ENCODE data around the gene PPFIA1. TPM values are rescaled to one million over a fixed set of nuclear protein-coding genes. Genes with fewer than 3 reads are reported as not detected.

PPFIA1 gene
- total RNA-seq, 4 donors from 2014 or later: 18.8 to 79.7 (median 39.1) TPM

DNA sequence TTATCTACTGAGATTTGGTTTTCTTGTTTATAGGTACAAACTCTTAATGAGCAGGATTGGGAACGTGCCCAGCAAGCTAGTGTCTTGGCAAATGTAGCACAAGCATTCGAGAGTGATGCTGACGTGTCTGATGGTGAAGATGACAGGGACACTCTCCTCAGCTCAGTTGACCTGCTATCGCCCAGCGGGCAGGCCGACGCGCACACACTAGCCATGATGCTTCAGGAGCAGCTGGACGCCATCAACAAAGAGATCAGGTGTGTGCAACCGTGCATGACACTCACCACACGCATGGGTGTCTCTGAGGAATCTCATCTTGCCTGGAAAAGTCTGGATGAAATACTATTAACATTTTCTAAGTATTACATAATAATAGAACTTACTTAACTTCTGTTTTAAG lies 73.1 kb downstream of the PPFIA1 start:
- DNase-seq: no peak
- no peaks in the 10 kb centered on the region for H3K27me3 ChIP-seq
- H3K4me3 ChIP-seq: no peak overlapping the region
- no peaks in the 10 kb centered on the region for H3K9me3 ChIP-seq
- no peaks in the 10 kb centered on the region for H3K4me1 ChIP-seq
- no peaks in the 10 kb centered on the region for H3K36me3 ChIP-seq
- TF ChIP-seq, protein P1, sequence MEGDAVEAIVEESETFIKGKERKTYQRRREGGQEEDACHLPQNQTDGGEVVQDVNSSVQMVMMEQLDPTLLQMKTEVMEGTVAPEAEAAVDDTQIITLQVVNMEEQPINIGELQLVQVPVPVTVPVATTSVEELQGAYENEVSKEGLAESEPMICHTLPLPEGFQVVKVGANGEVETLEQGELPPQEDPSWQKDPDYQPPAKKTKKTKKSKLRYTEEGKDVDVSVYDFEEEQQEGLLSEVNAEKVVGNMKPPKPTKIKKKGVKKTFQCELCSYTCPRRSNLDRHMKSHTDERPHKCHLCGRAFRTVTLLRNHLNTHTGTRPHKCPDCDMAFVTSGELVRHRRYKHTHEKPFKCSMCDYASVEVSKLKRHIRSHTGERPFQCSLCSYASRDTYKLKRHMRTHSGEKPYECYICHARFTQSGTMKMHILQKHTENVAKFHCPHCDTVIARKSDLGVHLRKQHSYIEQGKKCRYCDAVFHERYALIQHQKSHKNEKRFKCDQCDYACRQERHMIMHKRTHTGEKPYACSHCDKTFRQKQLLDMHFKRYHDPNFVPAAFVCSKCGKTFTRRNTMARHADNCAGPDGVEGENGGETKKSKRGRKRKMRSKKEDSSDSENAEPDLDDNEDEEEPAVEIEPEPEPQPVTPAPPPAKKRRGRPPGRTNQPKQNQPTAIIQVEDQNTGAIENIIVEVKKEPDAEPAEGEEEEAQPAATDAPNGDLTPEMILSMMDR (IDR thresholded peaks at IDR 0.05): no peak
- no peak for TF ChIP-seq POLR2A (IDR thresholded peaks at IDR 0.05)
- intact Hi-C loops (cut with DNase I; ENCODE audit: low total_unique reads): no loop called here
- no peak overlapping the region for H3K27ac ChIP-seq

DNA sequence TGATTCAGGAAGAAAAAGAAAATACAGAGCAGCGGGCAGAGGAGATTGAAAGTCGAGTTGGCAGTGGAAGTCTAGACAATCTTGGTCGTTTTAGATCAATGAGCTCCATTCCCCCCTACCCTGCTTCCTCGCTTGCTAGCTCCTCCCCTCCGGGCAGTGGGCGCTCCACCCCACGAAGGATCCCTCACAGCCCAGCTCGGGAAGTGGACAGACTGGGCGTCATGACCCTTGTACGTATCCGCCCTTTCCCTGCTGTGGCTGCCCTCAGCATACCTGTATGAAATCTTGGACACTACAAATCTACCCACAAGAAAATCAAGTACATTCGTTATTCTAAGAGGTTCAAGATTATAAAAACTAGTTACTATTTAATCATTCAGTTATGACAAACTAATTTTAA lies 77.7 kb downstream of the PPFIA1 start:
- Histone ChIP-seq H3K4me1 (no peaks in the 10 kb centered on the region), H3K36me3 (no peaks in the 10 kb centered on the region), H3K9me3 (no peaks in the 10 kb centered on the region), H3K27ac (no peak overlapping the region), H3K4me3 (no peak overlapping the region), H3K27me3 (no peaks in the 10 kb centered on the region)
- TF ChIP-seq, protein P1 (IDR thresholded peaks at IDR 0.05): no peak
- TF ChIP-seq POLR2A (IDR thresholded peaks at IDR 0.05): no peak
- DNase-seq: no peak
- intact Hi-C loops (cut with DNase I; ENCODE audit: low total_unique reads): no loop called here

DNA sequence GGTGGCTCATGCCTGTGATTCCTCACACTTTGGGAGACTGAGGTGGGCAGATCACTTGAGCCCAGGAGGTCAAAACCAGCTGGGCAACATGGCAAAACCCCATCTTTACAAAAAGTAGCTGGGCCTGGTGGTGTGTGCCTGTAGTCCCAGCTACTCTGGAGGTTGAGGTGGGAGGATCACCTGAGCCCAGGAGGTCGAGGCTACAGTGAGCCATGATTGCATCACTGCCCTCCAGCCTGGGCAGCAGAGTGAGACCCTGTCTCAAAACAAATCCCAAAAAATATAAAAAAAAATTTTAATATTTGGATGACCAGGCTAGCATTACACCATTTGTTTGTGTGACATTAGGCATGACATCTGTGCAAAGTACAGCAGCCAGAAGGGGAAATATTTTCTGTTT lies 78.1 kb downstream of the PPFIA1 start:
- Histone ChIP-seq H3K27ac (no peak overlapping the region), H3K36me3 (no peaks in the 10 kb centered on the region)
- DNase-seq: no peak

DNA sequence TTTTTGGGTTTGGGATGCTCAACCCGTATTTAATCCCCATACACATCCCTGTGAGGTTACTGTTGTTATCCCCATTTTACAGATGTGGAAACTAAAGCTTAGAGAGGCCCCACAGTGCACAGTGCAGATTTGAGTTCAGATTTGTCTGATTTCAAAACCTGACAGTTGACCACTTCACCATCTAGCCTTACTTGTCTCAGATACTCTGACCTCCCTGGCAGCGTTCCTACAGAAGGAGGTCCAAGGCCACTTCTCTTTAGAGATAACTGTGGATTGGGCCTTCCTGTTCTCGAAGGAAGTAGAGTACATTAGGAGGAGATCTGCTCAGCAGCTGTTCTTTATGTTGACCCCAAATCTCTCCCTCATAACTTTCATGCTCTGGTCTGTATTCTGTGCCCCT lies 81.2 kb downstream of the PPFIA1 start:
- DNase-seq: no peak
- intact Hi-C loops (cut with DNase I; ENCODE audit: low total_unique reads): no loop called here
- H3K27me3 ChIP-seq: no peaks in the 10 kb centered on the region
- no peak overlapping the region for H3K27ac ChIP-seq
- TF ChIP-seq POLR2A (IDR thresholded peaks at IDR 0.05): no peak
- TF ChIP-seq, protein P1 (IDR thresholded peaks at IDR 0.05): no peak
- H3K4me3 ChIP-seq: no peak overlapping the region
- no peaks in the 10 kb centered on the region for H3K4me1 ChIP-seq
- no peaks in the 10 kb centered on the region for H3K9me3 ChIP-seq
- H3K36me3 ChIP-seq: no peaks in the 10 kb centered on the region

More for the DNA sequence above, 78.1 kb downstream of the PPFIA1 start:
- Histone ChIP-seq H3K27me3 (no peaks in the 10 kb centered on the region), H3K9me3 (no peaks in the 10 kb centered on the region), H3K4me3 (no peak overlapping the region), H3K4me1 (no peaks in the 10 kb centered on the region)
- TF ChIP-seq, protein P1 (IDR thresholded peaks at IDR 0.05): no peak
- no peak for TF ChIP-seq POLR2A (IDR thresholded peaks at IDR 0.05)
- intact Hi-C loops (cut with DNase I; ENCODE audit: low total_unique reads): no loop called here

DNA sequence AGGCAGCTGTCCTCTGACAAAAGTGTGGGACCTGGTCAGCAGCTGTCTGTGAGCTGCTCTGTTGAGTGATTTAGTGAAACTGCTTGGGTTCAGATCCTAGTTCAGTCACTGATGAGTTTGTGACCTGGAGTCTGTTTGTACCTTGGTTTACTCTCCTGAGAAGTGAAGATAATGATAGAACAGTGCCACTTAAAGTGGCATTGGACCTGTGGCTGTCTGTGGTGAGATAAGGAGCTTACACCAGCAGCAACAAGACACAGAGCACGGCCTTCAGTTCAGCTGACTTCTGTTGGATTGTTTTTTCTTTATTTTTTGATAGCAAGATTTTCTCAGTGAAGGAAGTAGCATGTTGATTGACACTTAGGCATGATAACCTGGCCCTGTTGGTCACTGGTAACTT lies 81.6 kb downstream of the PPFIA1 start:
- no peak for DNase-seq
- H3K4me3 ChIP-seq: no peak overlapping the region
- peak overlapping the region; percentile 46 to 55 for H3K27ac ChIP-seq
- no peaks in the 10 kb centered on the region for H3K27me3 ChIP-seq
- TF ChIP-seq, protein P1 (IDR thresholded peaks at IDR 0.05): no peak
- TF ChIP-seq POLR2A (IDR thresholded peaks at IDR 0.05): no peak
- H3K9me3 ChIP-seq: no peaks in the 10 kb centered on the region
- no peaks in the 10 kb centered on the region for H3K36me3 ChIP-seq
- H3K4me1 ChIP-seq: no peaks in the 10 kb centered on the region
- intact Hi-C loops (cut with DNase I; ENCODE audit: low total_unique reads): no loop called here

Measured in uterus (tissue), 4 donors.